Activated T-helper 1 cell treated with anti-CD3 and anti-CD28 coated beads, Interleukin-2, amount 50 U/mL, for 16 hours (primary cell): ENCODE results near the gene FCHO1.
A peak's percentile ranks its signal among the peaks of the same experiment; 100 is the strongest.

Experiments
- DNase-seq, 2 donors: peaks; one replicate each; pipeline ENCODE4 v3.0.0-alpha.2; 2020; ENCODE audit warnings: low read depth in 1 of 2, low spot score in 1 of 2

FCHO1 gene

GRCh38 chr19:17734146-17734545, 17.1 kb upstream of the FCHO1 start:
- DNase-seq = no peak

- no peak for DNase-seq
Observed at GRCh38 chr19:17735410-17735809, 15.9 kb upstream of the FCHO1 start.

- DNase-seq = no peak
Observed at GRCh38 chr19:17737690-17738153, 13.6 kb upstream of the FCHO1 start.

- no peak for DNase-seq
Observed at GRCh38 chr19:17739121-17739875, 12.0 kb upstream of the FCHO1 start.

- no peak for DNase-seq
Observed at GRCh38 chr19:17741456-17741855, 9.8 kb upstream of the FCHO1 start.

- DNase-seq = no peak
Observed at GRCh38 chr19:17743874-17744580, 7.2 kb upstream of the FCHO1 start.

- peak; percentile 84 to 92 for DNase-seq
Observed at GRCh38 chr19:17747205-17748098, 3.8 kb upstream of the FCHO1 start.

GRCh38 chr19:17748884-17749638, 2.2 kb upstream of the FCHO1 start:
- no peak for DNase-seq

- DNase-seq = no peak
Observed at GRCh38 chr19:17749912-17750317, 1.4 kb upstream of the FCHO1 start.

- no peak for DNase-seq
Observed at GRCh38 chr19:17751912-17752273, 616 bp downstream of the FCHO1 start.

GRCh38 chr19:17752865-17753639, 1.8 kb downstream of the FCHO1 start:
- DNase-seq = no peak

- DNase-seq = no peak
Observed at GRCh38 chr19:17753976-17754375, 2.7 kb downstream of the FCHO1 start.

GRCh38 chr19:17754634-17755442, 3.6 kb downstream of the FCHO1 start:
- DNase-seq = no peak

- DNase-seq = no peak
Observed at GRCh38 chr19:17755443-17755890, 4.2 kb downstream of the FCHO1 start.

- no peak for DNase-seq
Observed at GRCh38 chr19:17755977-17756670, 4.8 kb downstream of the FCHO1 start.

- DNase-seq = no peak
Observed at GRCh38 chr19:17757125-17757524, 5.8 kb downstream of the FCHO1 start.

- DNase-seq = no peak
Observed at GRCh38 chr19:17758515-17758914, 7.2 kb downstream of the FCHO1 start.

- no peak for DNase-seq
Observed at GRCh38 chr19:17761148-17761547, 9.9 kb downstream of the FCHO1 start.
